Measurements from ENCODE around the gene TMEM14B.
"Not testable (repeated sequence)": the region's sequence is repeated elsewhere in the genome, so short reads cannot be mapped to it uniquely, and the experiment has no call there.

TMEM14B gene

GRCh38 chr6:10719964-10720264 is 27.7 kb upstream of the TMEM14B start:
- H3K36me3 ChIP-seq (ENCODE audit: insufficient read depth, low read length) = no peaks in the 10 kb centered on the region; the same call in 1 of the 2 replicates
- H3K9ac ChIP-seq (ENCODE audit: low read length) = peak overlapping the region; percentile 76
- H3K9me2 ChIP-seq (ENCODE audit: low read depth, low read length) = no peaks in the 10 kb centered on the region
- peaks cover 43% of the 10 kb centered on the region for H3K4me1 ChIP-seq (ENCODE audit: insufficient read depth, low read length, severe bottlenecking)
- H3K27me3 ChIP-seq (ENCODE audit: insufficient read depth, low read length) = no peaks in the 10 kb centered on the region
- H3K9me3 ChIP-seq (ENCODE audit: low read length) = 0 out of 2 replicates have a peak, but pooled peaks cover 3% of the 10 kb centered on the region
- H3K79me2 ChIP-seq (ENCODE audit: insufficient read depth, low read length) = no peaks in the 10 kb centered on the region
- no peaks in the 10 kb centered on the region for H3F3A ChIP-seq (ENCODE audit: insufficient read depth, low read length)
- H3K4me2 ChIP-seq (ENCODE audit: low read length) = peak overlapping the region; percentile 75
- TF ChIP-seq EZH2 (IDR thresholded peaks at IDR 0.05; ENCODE audit: borderline replicate concordance, low read length) (no peak), CTCF (IDR thresholded peaks at IDR 0.05; ENCODE audit: low read length) (no peak)
- peak overlapping the region; percentile 88 for H3K27ac ChIP-seq (ENCODE audit: low read depth, low read length, poor library complexity, severe bottlenecking)
- no peak overlapping the region for H2AFZ ChIP-seq (ENCODE audit: low read length)
- H4K20me1 ChIP-seq (ENCODE audit: insufficient read depth, low read length) = no peaks in the 10 kb centered on the region
- peak overlapping the region; percentile 59 for H3K4me3 ChIP-seq (ENCODE audit: low read depth, low read length, poor library complexity, severe bottlenecking)

GRCh38 chr6:10720265-10720959 is 27.2 kb upstream of the TMEM14B start:
- 0 out of 2 replicates have a peak, but pooled peaks cover 3% of the 10 kb centered on the region for H3K9me3 ChIP-seq (ENCODE audit: low read length)
- peak overlapping the region; percentile 88 for H3K27ac ChIP-seq (ENCODE audit: low read depth, low read length, poor library complexity, severe bottlenecking)
- no peak overlapping the region for H2AFZ ChIP-seq (ENCODE audit: low read length)
- no peaks in the 10 kb centered on the region for H3F3A ChIP-seq (ENCODE audit: insufficient read depth, low read length)
- TF ChIP-seq EZH2 (IDR thresholded peaks at IDR 0.05; ENCODE audit: borderline replicate concordance, low read length) = no peak
- no peak for TF ChIP-seq CTCF (IDR thresholded peaks at IDR 0.05; ENCODE audit: low read length)
- H3K27me3 ChIP-seq (ENCODE audit: insufficient read depth, low read length) = no peaks in the 10 kb centered on the region
- H3K9me2 ChIP-seq (ENCODE audit: low read depth, low read length) = no peaks in the 10 kb centered on the region
- H3K4me2 ChIP-seq (ENCODE audit: low read length) = peak overlapping the region; percentile 75
- peaks cover under 1% of the 10 kb centered on the region for H3K36me3 ChIP-seq (ENCODE audit: insufficient read depth, low read length)
- peak overlapping the region; percentile 76 for H3K9ac ChIP-seq (ENCODE audit: low read length)
- peak overlapping the region; percentile 59 for H3K4me3 ChIP-seq (ENCODE audit: low read depth, low read length, poor library complexity, severe bottlenecking)
- no peaks in the 10 kb centered on the region for H4K20me1 ChIP-seq (ENCODE audit: insufficient read depth, low read length)
- H3K4me1 ChIP-seq (ENCODE audit: insufficient read depth, low read length, severe bottlenecking) = peaks cover 45% of the 10 kb centered on the region
- H3K79me2 ChIP-seq (ENCODE audit: insufficient read depth, low read length) = no peaks in the 10 kb centered on the region

- not testable (repeated sequence) for H3K27me3 ChIP-seq (ENCODE audit: insufficient read depth, low read length); H3K9me3 ChIP-seq (ENCODE audit: low read length); H2AFZ ChIP-seq (ENCODE audit: low read length); H3K36me3 ChIP-seq (ENCODE audit: insufficient read depth, low read length); H3K79me2 ChIP-seq (ENCODE audit: insufficient read depth, low read length); H3K9me2 ChIP-seq (ENCODE audit: low read depth, low read length); H4K20me1 ChIP-seq (ENCODE audit: insufficient read depth, low read length); H3F3A ChIP-seq (ENCODE audit: insufficient read depth, low read length)
- Histone ChIP-seq H3K27ac (ENCODE audit: low read depth, low read length, poor library complexity, severe bottlenecking) (peak overlapping the region; percentile 88), H3K4me3 (ENCODE audit: low read depth, low read length, poor library complexity, severe bottlenecking) (peak overlapping the region; percentile 70), H3K4me2 (ENCODE audit: low read length) (peak overlapping the region; percentile 75), H3K4me1 (ENCODE audit: insufficient read depth, low read length, severe bottlenecking) (peaks cover 45% of the 10 kb centered on the region), H3K9ac (ENCODE audit: low read length) (peak overlapping the region; percentile 76)
Observed at GRCh38 chr6:10720960-10721849, 26.4 kb upstream of the TMEM14B start.
